ENCODE data around the gene KDM4C. TPM values are rescaled to one million over a fixed set of nuclear protein-coding genes. Genes with fewer than 3 reads are reported as not detected.
"Not testable (repeated sequence)": the region's sequence is repeated elsewhere in the genome, so short reads cannot be mapped to it uniquely, and the experiment has no call there.

Gene KDM4C
- total RNA-seq, 1 donor from 2014 or later = 12.7 TPM

GRCh38 chr9:6764950-6765349, 7.2 kb downstream of the KDM4C start:
- Histone ChIP-seq H3K27me3 (no peaks in the 10 kb centered on the region), H3K9me3 (no peaks in the 10 kb centered on the region), H3K4me1 (no peaks in the 10 kb centered on the region), H3K4me3 (no peak overlapping the region), H3K27ac (no peak overlapping the region), H3K36me3 (no peaks in the 10 kb centered on the region)
- TF ChIP-seq, protein P1, sequence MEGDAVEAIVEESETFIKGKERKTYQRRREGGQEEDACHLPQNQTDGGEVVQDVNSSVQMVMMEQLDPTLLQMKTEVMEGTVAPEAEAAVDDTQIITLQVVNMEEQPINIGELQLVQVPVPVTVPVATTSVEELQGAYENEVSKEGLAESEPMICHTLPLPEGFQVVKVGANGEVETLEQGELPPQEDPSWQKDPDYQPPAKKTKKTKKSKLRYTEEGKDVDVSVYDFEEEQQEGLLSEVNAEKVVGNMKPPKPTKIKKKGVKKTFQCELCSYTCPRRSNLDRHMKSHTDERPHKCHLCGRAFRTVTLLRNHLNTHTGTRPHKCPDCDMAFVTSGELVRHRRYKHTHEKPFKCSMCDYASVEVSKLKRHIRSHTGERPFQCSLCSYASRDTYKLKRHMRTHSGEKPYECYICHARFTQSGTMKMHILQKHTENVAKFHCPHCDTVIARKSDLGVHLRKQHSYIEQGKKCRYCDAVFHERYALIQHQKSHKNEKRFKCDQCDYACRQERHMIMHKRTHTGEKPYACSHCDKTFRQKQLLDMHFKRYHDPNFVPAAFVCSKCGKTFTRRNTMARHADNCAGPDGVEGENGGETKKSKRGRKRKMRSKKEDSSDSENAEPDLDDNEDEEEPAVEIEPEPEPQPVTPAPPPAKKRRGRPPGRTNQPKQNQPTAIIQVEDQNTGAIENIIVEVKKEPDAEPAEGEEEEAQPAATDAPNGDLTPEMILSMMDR (IDR thresholded peaks at IDR 0.05) = no peak
- intact Hi-C loops (cut with DNase I) = no loop called here
- no peak for DNase-seq (ENCODE audit: low spot score in 2 of 2)

GRCh38 chr9:6765396-6765795, 7.6 kb downstream of the KDM4C start:
- Histone ChIP-seq H3K36me3 (no peaks in the 10 kb centered on the region), H3K4me1 (no peaks in the 10 kb centered on the region), H3K27ac (no peak overlapping the region), H3K4me3 (no peak overlapping the region), H3K27me3 (no peaks in the 10 kb centered on the region), H3K9me3 (no peaks in the 10 kb centered on the region)
- DNase-seq (ENCODE audit: low spot score in 2 of 2) = no peak
- TF ChIP-seq, protein P1 (IDR thresholded peaks at IDR 0.05) = no peak
- intact Hi-C loops (cut with DNase I) = no loop called here

- no peaks in the 10 kb centered on the region for H3K36me3 ChIP-seq
- H3K9me3 ChIP-seq = no peaks in the 10 kb centered on the region
- intact Hi-C loops (cut with DNase I) = no loop called here
- no peak for DNase-seq (ENCODE audit: low spot score in 2 of 2)
- H3K4me3 ChIP-seq = no peak overlapping the region
- no peaks in the 10 kb centered on the region for H3K4me1 ChIP-seq
- no peaks in the 10 kb centered on the region for H3K27me3 ChIP-seq
- no peak overlapping the region for H3K27ac ChIP-seq
- TF ChIP-seq, protein P1 (IDR thresholded peaks at IDR 0.05) = no peak
These were observed 8.8 kb downstream of the KDM4C start for GRCh38 chr9:6766606-6767005.

DNA sequence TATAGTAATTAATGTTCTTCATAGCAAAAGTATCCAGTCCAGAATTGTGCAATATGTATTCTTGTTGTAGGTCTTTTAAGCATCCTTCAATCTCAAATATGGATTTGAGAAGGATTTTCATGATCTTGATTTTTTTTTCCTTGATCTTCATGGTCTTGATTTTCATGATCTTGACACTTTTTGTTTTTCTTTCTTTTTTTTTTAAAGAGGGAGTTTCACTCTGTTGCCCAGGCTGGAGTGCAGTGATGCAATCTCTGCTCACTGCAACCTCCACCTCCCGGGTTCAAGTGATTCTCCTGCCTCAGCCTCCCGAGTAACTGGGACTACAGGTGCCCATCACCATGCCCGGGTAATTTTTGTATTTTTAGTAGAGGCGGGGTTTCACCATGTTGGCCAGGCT, 10.8 kb downstream of the KDM4C start:
- H3K4me3 ChIP-seq; H3K27ac ChIP-seq; intact Hi-C loops (cut with DNase I); DNase-seq (ENCODE audit: low spot score in 2 of 2); H3K27me3 ChIP-seq; H3K4me1 ChIP-seq; H3K36me3 ChIP-seq; H3K9me3 ChIP-seq: not testable (repeated sequence)

DNA sequence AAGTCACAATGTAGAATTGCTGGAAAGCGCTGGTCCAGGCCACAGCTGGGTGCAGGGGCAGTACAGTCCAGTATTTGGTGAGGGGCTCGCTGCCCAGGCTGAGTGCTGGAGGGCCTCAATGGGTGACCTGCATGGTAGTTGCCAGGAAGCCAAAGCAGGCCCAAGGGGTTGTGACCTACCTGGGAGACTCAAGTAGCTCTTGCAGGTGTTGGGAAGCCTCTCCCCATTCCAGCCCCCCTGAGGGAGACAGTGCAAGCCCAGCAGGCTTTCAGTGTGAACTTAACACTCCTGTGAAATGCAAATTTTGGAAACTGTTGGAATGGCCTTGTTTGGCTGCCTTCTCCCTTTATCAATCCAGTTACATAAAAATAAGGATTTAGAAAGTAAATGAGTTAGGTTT, 13.9 kb downstream of the KDM4C start:
- TF ChIP-seq, protein P1 (IDR thresholded peaks at IDR 0.05) = no peak
- DNase-seq (ENCODE audit: low spot score in 2 of 2) = no peak
- Histone ChIP-seq H3K36me3 (no peaks in the 10 kb centered on the region), H3K9me3 (no peaks in the 10 kb centered on the region), H3K4me3 (no peak overlapping the region), H3K27me3 (no peaks in the 10 kb centered on the region), H3K27ac (no peak overlapping the region), H3K4me1 (no peaks in the 10 kb centered on the region)
- intact Hi-C loops (cut with DNase I) = no loop called here

DNA sequence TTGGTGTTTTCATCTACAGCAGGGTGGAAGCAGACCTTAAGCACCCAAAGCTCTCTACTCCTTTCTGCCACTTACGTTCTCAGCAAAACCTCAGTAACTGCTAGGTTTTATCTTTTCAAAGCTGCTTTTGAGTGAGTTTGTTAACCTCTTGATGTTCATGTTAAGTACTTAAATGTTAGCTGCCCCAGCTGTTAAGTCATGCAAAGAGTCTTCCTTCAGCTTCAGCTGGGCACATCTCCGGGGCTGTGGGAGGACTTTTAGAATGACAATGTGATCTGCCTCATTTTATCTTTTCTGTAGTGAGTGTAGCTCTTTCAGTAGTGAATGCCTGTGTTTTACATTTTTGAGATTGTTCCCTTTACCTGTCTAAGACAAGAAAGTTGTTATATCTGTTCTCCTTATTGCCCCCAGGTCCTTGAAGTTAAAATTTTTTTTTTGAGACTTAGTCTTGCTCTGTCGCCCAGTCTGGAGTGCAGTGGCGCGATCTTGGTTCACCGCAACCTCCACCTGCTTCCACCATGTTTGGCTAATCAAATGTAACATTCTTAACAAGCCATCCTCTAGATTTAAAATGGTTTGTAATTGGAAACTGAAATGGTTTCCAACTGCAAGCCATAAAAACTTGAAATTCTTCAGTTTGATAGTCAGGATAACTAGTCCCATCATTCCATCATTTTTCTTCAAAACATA, 19.6 kb downstream of the KDM4C start:
- no peak for DNase-seq (ENCODE audit: low spot score in 2 of 2)
- TF ChIP-seq, protein P1 (IDR thresholded peaks at IDR 0.05) = no peak
- no peak overlapping the region for H3K27ac ChIP-seq
- peaks cover 0 to 3% of the 10 kb centered on the region in 2 donors for H3K4me1 ChIP-seq
- H3K9me3 ChIP-seq = no peaks in the 10 kb centered on the region
- no peaks in the 10 kb centered on the region for H3K27me3 ChIP-seq
- no peak overlapping the region for H3K4me3 ChIP-seq
- H3K36me3 ChIP-seq = no peaks in the 10 kb centered on the region
- intact Hi-C loops (cut with DNase I) = no loop called here
